GM12878 (cell line): Measurements from ENCODE around the gene TTC23. TPM values are rescaled to one million over a fixed set of nuclear protein-coding genes. Genes with fewer than 3 reads are reported as not detected.
A peak's percentile ranks its signal among the peaks of the same experiment; 100 is the strongest.

Source experiments
- CEBPZ ChIP-seq: fragments of 150-350 bp; IDR thresholded peaks from 2 replicates; pipeline ENCODE4 v1.6.1; 2016; ENCODE audit warnings: low read depth, low read length
- EGR1 ChIP-seq, 2 experiments: IDR thresholded peaks; 1 replicate in 1 of 2; 2 replicates in 1 of 2; pipeline ENCODE4 v1.6.1; 2011 to 2012; ENCODE audit warnings: low read depth in 2 of 2, low read length in 2 of 2, borderline replicate concordance in 1 of 2, mild to moderate bottlenecking in 1 of 2, moderate library complexity in 1 of 2
- ELK1 ChIP-seq: IDR thresholded peaks from 2 replicates; pipeline ENCODE4 v1.6.1; 2012; ENCODE audit warnings: low read depth, low read length, improper control_type of control experiment
- HCFC1 ChIP-seq: fragments of 150-350 bp; IDR thresholded peaks from 2 replicates; pipeline ENCODE4 v1.6.1; 2014; ENCODE audit warnings: low read length
- IKZF2 ChIP-seq, 2 experiments: fragments of 450-650 bp; IDR thresholded peaks; 2 replicates each; pipeline ENCODE4 v1.6.1; 2017; ENCODE audit warnings: mild to moderate bottlenecking in 2 of 2, moderate library complexity in 2 of 2
- LARP7 ChIP-seq: fragments of 450-650 bp; IDR thresholded peaks from 2 replicates; pipeline ENCODE4 v1.6.1; 2017; ENCODE audit warnings: mild to moderate bottlenecking
- MAX ChIP-seq: IDR thresholded peaks from 2 replicates; pipeline ENCODE4 v1.6.1; 2012; ENCODE audit warnings: low read depth, low read length, improper control_type of control experiment
- MLLT1 ChIP-seq: fragments of 450-650 bp; IDR thresholded peaks from 2 replicates; pipeline ENCODE4 v1.6.1; 2016; ENCODE audit warnings: mild to moderate bottlenecking
- MTA3 ChIP-seq: IDR thresholded peaks from 2 replicates; pipeline ENCODE4 v1.6.1; 2012; ENCODE audit warnings: low read length, inconsistent platforms, borderline replicate concordance
- NRF1 ChIP-seq: conservative IDR thresholded peaks from 2 replicates; pipeline ENCODE4 v1.6.1; 2011; ENCODE audit warnings: mild to moderate bottlenecking, low read depth, low read length, improper control_type of control experiment
- PKNOX1 ChIP-seq: fragments of 450-650 bp; IDR thresholded peaks from 2 replicates; pipeline ENCODE4 v1.6.1; 2016; ENCODE audit warnings: mild to moderate bottlenecking
- PML ChIP-seq: IDR thresholded peaks from 2 replicates; pipeline ENCODE4 v1.6.1; 2012; ENCODE audit warnings: low read length, inconsistent platforms
- POLR2AphosphoS2 ChIP-seq: IDR thresholded peaks from 2 replicates; pipeline ENCODE4 v1.6.1; 2011; ENCODE audit warnings: low read depth, mild to moderate bottlenecking, low read length, improper control_type of control experiment, moderate library complexity
- RAD21 ChIP-seq: IDR thresholded peaks from 2 replicates; pipeline ENCODE4 v1.6.1; 2011; ENCODE audit warnings: mild to moderate bottlenecking, low read depth, low read length, moderate library complexity; ENCODE audit not compliant: insufficient read depth
- SIN3A ChIP-seq: IDR thresholded peaks from 2 replicates; pipeline ENCODE4 v1.6.1; 2012; ENCODE audit warnings: low read depth, low read length, improper control_type of control experiment
- SMAD5 ChIP-seq: IDR thresholded peaks from 2 replicates; pipeline ENCODE4 v1.6.1; 2016; ENCODE audit warnings: antibody characterized with exemption, low read depth
- YBX1 ChIP-seq: fragments of 450-650 bp; IDR thresholded peaks from 2 replicates; pipeline ENCODE4 v1.6.1; 2016; ENCODE audit warnings: antibody characterized with exemption
- ZNF622 ChIP-seq: fragments of 450-650 bp; IDR thresholded peaks from 2 replicates; pipeline ENCODE4 v1.6.1; 2017; ENCODE audit warnings: mild to moderate bottlenecking, inconsistent platforms
- ZNF687 ChIP-seq: fragments of 450-650 bp; IDR thresholded peaks from 2 replicates; pipeline ENCODE4 v1.6.1; 2017; ENCODE audit warnings: mild to moderate bottlenecking, moderate library complexity
- polyA plus RNA-seq, 11 experiments: library from polyadenylated mRNA; depleted of rRNA in 4 of 11; unstranded in 6 of 11; stranded (reverse) in 5 of 11; fragments of >200 nt; fragmentation: Nextera tagmentation in 4 of 11; fragmentation: Illumina TruSeq in 1 of 11; extraction: Ambion mirVana in 4 of 11; extraction: Trizol in 1 of 11; gene quantifications; 1 replicate in 1 of 11; 2 replicates in 10 of 11; pipeline versions ENCODE4 v1.2.1 to v1.2.3, GENCODE V29; 2011 to 2016; ENCODE audit warnings: inconsistent platforms in 2 of 11, missing spikeins in 2 of 11, low read depth in 1 of 11
- total RNA-seq, 4 experiments: library from RNA; depleted of rRNA in 3 of 4; stranded (reverse); fragments of >200 nt in 3 of 4; fragmentation: Illumina TruSeq in 1 of 4; extraction: Trizol in 1 of 4; gene quantifications; 2 replicates each; pipeline versions ENCODE4 v1.2.1 to v1.2.3, GENCODE V29; 2013 to 2021

The TTC23 gene
- total and polyA plus RNA-seq, 10 of the 15 experiments (the other 5 are each of a cell fraction or from before 2014, with no cell fraction given) = 1.2 to 9.0 (median 6.5) TPM

GRCh38 chr15:99090011-99090699, 159.2 kb downstream of the TTC23 start (continued):
- TF ChIP-seq RAD21 (no peak), EGR1 (IDR thresholded peaks at IDR 0.05; ENCODE audit: borderline replicate concordance in 1 of 2, low read depth in 2 of 2, low read length in 2 of 2) (no peak), NRF1 (0 out of 2 replicates have a peak, but pooled peaks have one; percentile 13), PML (0 out of 2 replicates have a peak, but pooled peaks have one; percentile 33), CEBPZ (no peak), HCFC1 (no peak), LARP7 (no peak), ZNF687 (peak; percentile 48; the same call in 1 of the 2 replicates), MTA3 (no peak), POLR2AphosphoS2 (no peak), IKZF2 (IDR thresholded peaks at IDR 0.05) (peak; percentile 70 to 93), MLLT1 (peak; percentile 60), SIN3A (no peak), ZNF622 (no peak), PKNOX1 (peak; percentile 41; the same call in 1 of the 2 replicates), SMAD5 (no peak), YBX1 (0 out of 2 replicates have a peak, but pooled peaks have one; percentile 38), MAX (no peak), ELK1 (no peak)
